Measurements from ENCODE around the gene TNS1.

DNA sequence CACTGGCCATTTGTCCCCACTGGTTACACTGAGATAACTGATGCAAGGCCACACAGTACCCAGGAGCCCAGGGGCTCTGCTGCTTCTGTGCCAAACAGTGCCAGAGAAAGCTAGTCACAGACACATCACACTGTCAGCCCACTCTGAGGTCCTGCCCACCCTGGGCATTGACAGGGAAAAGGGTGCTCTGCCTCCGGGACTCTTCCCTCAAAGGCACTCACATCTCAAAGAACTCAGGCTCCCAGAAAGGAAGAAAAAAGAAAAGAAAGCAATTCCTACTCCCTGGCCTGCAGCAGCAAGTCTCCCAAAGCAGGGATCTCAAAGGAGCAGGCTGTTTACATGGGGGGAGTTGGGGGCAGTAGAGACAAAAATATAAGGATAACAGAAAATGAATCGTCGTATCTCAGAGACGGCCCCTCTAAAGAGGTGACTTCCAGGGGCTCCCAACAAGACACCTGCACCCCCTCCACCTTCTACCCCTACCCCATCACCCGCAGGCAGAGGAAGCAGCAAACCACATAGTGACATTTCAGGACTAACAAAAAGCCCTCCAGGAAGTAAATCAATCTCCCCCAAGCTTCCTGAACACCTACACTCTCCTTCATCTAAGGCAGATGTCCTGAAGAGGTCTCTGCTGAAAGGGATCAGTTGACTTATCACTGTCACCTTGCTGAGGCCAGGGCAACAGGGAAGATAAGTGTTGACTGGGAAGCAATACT is 247.6 kb downstream of the TNS1 start:
- TF ChIP-seq, protein P1, sequence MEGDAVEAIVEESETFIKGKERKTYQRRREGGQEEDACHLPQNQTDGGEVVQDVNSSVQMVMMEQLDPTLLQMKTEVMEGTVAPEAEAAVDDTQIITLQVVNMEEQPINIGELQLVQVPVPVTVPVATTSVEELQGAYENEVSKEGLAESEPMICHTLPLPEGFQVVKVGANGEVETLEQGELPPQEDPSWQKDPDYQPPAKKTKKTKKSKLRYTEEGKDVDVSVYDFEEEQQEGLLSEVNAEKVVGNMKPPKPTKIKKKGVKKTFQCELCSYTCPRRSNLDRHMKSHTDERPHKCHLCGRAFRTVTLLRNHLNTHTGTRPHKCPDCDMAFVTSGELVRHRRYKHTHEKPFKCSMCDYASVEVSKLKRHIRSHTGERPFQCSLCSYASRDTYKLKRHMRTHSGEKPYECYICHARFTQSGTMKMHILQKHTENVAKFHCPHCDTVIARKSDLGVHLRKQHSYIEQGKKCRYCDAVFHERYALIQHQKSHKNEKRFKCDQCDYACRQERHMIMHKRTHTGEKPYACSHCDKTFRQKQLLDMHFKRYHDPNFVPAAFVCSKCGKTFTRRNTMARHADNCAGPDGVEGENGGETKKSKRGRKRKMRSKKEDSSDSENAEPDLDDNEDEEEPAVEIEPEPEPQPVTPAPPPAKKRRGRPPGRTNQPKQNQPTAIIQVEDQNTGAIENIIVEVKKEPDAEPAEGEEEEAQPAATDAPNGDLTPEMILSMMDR (IDR thresholded peaks at IDR 0.05; ENCODE audit: low read length) = no peak
- TF ChIP-seq EZH2 (optimal IDR thresholded peaks at IDR 0.05; ENCODE audit: low read depth, low read length) = no peak
- no peak for TF ChIP-seq EZH2phosphoT487 (IDR thresholded peaks at IDR 0.05; ENCODE audit: low read length)

All from MM.1S (cell line).